ES-I3 (cell line): ENCODE data around the gene COL1A2.

Experiments used
- H3K36me3 ChIP-seq: 2 replicates; pipeline ENCODE4 v1.6.1; 2013; ENCODE audit warnings: mild to moderate bottlenecking, low read length, control low read depth, moderate library complexity; ENCODE audit not compliant: insufficient read depth
- H3K4me1 ChIP-seq: 2 replicates; pipeline ENCODE4 v1.6.1; 2013; ENCODE audit warnings: mild to moderate bottlenecking, control low read depth, low read length; ENCODE audit not compliant: insufficient read depth
- H3K9ac ChIP-seq: 2 replicates; pipeline ENCODE4 v1.6.1; 2013; ENCODE audit warnings: low read depth, mild to moderate bottlenecking, low read length, moderate library complexity
- H3K9me3 ChIP-seq: 2 replicates; pipeline ENCODE4 v1.6.1; 2013; ENCODE audit warnings: mild to moderate bottlenecking, low read length, moderate library complexity; ENCODE audit not compliant: control insufficient read depth, insufficient read depth

COL1A2 gene

GRCh38 chr7:94409200-94409948 is 14.7 kb downstream of the COL1A2 start:
- Histone ChIP-seq H3K4me1 (no peaks in the 10 kb centered on the region), H3K36me3 (peaks cover 32% of the 10 kb centered on the region), H3K9me3 (no peaks in the 10 kb centered on the region), H3K9ac (no peak overlapping the region)

GRCh38 chr7:94410413-94411187 is 15.9 kb downstream of the COL1A2 start:
- no peak overlapping the region for H3K9ac ChIP-seq
- H3K4me1 ChIP-seq = no peaks in the 10 kb centered on the region
- no peaks in the 10 kb centered on the region for H3K9me3 ChIP-seq
- H3K36me3 ChIP-seq = peaks cover 32% of the 10 kb centered on the region

DNA sequence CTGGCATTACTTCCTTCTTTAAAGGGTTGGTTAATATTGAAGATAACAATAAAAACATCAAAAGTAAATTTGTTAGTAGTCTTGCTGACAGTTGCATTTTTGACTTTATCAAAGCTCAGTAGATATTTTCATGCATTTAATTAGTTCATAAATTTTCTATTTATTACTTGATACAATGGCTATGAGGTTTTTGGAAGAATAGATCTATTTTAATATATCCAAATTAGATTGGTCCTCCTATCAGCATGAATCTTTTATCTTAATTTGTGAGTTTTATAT is 16.4 kb downstream of the COL1A2 start:
- Histone ChIP-seq H3K4me1 (no peaks in the 10 kb centered on the region), H3K9me3 (no peaks in the 10 kb centered on the region), H3K9ac (no peak overlapping the region), H3K36me3 (peaks cover 30% of the 10 kb centered on the region)

GRCh38 chr7:94412762-94413322 is 18.1 kb downstream of the COL1A2 start:
- Histone ChIP-seq H3K4me1 (no peaks in the 10 kb centered on the region), H3K9me3 (no peaks in the 10 kb centered on the region), H3K9ac (no peak overlapping the region), H3K36me3 (peaks cover 31% of the 10 kb centered on the region)

DNA sequence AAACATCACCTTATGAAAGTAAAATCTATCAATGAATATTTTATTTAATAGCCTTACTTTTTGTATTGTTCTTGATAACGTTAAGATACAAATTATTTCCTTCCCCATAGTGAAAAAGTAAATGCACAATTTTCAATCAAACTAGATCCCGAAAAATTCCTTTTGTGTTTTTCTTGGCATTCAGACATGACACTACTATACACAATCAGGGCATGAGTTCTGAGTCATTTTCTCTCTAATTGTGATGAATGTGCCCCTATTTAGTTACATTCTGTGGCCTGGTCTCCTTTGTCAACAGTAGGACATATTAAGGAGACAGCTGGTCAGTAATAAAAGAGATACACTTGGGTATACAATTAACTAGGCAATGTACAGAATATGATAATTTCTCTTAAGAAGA is 19.8 kb downstream of the COL1A2 start:
- H3K9ac ChIP-seq = no peak overlapping the region
- peaks cover 37% of the 10 kb centered on the region for H3K36me3 ChIP-seq
- H3K4me1 ChIP-seq = no peaks in the 10 kb centered on the region
- H3K9me3 ChIP-seq = no peaks in the 10 kb centered on the region

- no peak overlapping the region for H3K9ac ChIP-seq
- peaks cover 36% of the 10 kb centered on the region for H3K36me3 ChIP-seq
- H3K9me3 ChIP-seq = no peaks in the 10 kb centered on the region
- no peaks in the 10 kb centered on the region for H3K4me1 ChIP-seq
Observed at GRCh38 chr7:94414980-94415379, 20.3 kb downstream of the COL1A2 start.

DNA sequence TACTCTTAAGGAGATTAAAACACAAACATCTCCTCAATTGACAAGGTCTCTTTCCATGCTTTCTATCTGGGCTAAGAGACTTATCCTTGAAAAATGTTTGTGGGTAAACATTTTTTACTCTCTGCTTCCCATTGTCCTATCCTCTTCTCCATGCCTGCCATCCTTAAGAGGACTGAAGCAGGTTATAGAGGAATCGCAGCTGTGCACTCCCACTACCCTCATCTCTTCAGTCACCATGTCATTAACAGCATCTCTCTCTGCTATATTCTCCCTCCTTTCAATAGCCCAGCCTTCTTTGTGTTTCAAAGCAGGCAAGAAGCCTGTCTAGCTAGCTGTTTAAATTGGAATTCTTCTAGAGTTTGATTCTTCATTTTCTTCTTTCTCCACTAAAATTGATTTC is 22.6 kb downstream of the COL1A2 start:
- Histone ChIP-seq H3K36me3 (peaks cover 37% of the 10 kb centered on the region), H3K9ac (no peak overlapping the region), H3K4me1 (no peaks in the 10 kb centered on the region), H3K9me3 (no peaks in the 10 kb centered on the region)

- H3K9me3 ChIP-seq = no peaks in the 10 kb centered on the region
- peaks cover 31% of the 10 kb centered on the region for H3K36me3 ChIP-seq
- no peaks in the 10 kb centered on the region for H3K4me1 ChIP-seq
- H3K9ac ChIP-seq = no peak overlapping the region
Observed at GRCh38 chr7:94417901-94418300, 23.2 kb downstream of the COL1A2 start.

- H3K4me1 ChIP-seq = no peaks in the 10 kb centered on the region
- peaks cover 26% of the 10 kb centered on the region for H3K36me3 ChIP-seq
- H3K9ac ChIP-seq = no peak overlapping the region
- H3K9me3 ChIP-seq = no peaks in the 10 kb centered on the region
Observed at GRCh38 chr7:94418851-94419250, 24.2 kb downstream of the COL1A2 start.

DNA sequence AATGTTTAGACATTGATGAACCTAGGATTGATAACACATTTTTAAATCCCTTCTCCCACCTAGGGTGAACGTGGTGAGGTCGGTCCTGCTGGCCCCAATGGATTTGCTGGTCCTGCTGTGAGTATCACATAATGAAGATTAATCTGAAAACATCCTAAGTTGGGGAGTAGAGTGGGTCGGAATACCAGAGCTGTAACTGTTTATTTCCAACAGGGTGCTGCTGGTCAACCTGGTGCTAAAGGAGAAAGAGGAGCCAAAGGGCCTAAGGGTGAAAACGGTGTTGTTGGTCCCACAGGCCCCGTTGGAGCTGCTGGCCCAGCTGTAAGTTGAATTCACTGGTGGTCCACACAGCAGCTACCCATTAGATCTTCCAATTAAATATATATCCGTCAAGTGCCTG is 25.6 kb downstream of the COL1A2 start:
- Histone ChIP-seq H3K9ac (no peak overlapping the region), H3K4me1 (no peaks in the 10 kb centered on the region), H3K36me3 (peaks cover 32% of the 10 kb centered on the region), H3K9me3 (no peaks in the 10 kb centered on the region)

- H3K9ac ChIP-seq = no peak overlapping the region
- no peaks in the 10 kb centered on the region for H3K9me3 ChIP-seq
- H3K4me1 ChIP-seq = no peaks in the 10 kb centered on the region
- H3K36me3 ChIP-seq = peaks cover 36% of the 10 kb centered on the region
Observed at GRCh38 chr7:94421681-94422080, 27.0 kb downstream of the COL1A2 start.

- Histone ChIP-seq H3K36me3 (peaks cover 39% of the 10 kb centered on the region), H3K4me1 (no peaks in the 10 kb centered on the region), H3K9ac (no peak overlapping the region), H3K9me3 (no peaks in the 10 kb centered on the region)
Observed at GRCh38 chr7:94422136-94422535, 27.4 kb downstream of the COL1A2 start.

DNA sequence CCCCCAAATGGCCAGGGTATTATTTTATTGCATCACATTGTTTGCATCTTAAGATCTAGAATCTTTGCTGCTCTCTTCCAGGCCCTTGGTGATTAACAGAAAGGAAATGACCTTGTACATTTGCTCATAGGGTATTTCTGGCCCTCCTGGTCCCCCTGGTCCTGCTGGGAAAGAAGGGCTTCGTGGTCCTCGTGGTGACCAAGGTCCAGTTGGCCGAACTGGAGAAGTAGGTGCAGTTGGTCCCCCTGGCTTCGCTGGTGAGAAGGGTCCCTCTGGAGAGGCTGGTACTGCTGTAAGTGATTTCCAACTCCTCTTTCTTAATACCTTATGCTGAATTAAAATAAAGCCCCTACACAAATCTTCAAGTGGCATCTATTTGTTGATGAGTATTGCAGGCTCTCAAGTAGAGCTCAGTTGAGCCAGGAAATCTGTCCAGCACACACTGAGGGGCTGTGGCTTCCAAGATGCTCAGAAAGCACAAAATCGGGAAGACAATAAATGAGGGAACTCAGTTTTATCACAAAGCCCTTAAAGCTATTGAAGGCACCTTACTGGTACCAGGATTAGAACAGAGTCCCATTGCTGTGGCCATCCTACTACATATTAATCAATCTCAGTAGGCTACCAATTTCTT is 28.2 kb downstream of the COL1A2 start:
- H3K36me3 ChIP-seq = peaks cover 39% of the 10 kb centered on the region
- H3K9ac ChIP-seq = no peak overlapping the region
- no peaks in the 10 kb centered on the region for H3K9me3 ChIP-seq
- no peaks in the 10 kb centered on the region for H3K4me1 ChIP-seq

GRCh38 chr7:94423863-94424735 is 29.4 kb downstream of the COL1A2 start:
- no peaks in the 10 kb centered on the region for H3K9me3 ChIP-seq
- H3K9ac ChIP-seq = no peak overlapping the region
- H3K36me3 ChIP-seq = peaks cover 38% of the 10 kb centered on the region
- H3K4me1 ChIP-seq = no peaks in the 10 kb centered on the region
